ENCODE data around the gene ASB2. TPM values are rescaled to one million over a fixed set of nuclear protein-coding genes. Genes with fewer than 3 reads are reported as not detected.

ASB2 gene
- total RNA-seq, 1 donor from 2014 or later, result not detected

DNA sequence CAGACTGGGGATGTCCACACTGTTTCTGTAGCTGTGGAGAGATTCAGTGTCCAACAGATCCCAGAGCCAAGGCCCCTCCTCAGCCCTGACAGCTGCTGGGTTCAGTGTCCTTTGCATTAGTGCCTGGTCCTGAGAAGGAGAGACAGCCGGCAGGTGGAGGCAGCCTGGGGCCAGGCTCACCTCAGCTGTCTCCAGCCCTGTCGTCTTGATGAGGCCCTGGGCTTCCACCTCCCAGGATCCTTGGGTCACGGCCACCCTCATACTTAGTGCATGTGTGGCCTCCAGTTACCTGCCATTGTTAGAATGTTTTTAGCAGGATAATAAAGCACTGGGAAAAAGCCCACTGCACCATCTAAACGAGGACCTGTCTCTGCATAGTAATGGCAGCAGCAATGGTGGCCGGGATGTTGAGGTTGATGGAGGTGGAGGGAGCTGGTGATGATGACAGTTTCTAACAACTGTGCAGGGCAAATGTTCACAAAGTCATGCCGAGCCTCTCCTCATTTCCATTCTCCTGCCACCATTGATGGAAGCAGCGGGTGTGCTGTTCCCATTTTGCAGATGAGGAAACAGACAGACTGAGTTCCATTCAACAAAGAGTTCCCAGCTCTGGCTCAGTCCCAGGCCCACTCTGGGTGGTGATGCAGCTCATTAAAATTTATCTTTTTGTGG, 17.7 kb downstream of the ASB2 start:
- no peak overlapping the region for H3K4me3 Mint-ChIP-seq (ENCODE audit: low read depth)
- TF ChIP-seq, protein P1, sequence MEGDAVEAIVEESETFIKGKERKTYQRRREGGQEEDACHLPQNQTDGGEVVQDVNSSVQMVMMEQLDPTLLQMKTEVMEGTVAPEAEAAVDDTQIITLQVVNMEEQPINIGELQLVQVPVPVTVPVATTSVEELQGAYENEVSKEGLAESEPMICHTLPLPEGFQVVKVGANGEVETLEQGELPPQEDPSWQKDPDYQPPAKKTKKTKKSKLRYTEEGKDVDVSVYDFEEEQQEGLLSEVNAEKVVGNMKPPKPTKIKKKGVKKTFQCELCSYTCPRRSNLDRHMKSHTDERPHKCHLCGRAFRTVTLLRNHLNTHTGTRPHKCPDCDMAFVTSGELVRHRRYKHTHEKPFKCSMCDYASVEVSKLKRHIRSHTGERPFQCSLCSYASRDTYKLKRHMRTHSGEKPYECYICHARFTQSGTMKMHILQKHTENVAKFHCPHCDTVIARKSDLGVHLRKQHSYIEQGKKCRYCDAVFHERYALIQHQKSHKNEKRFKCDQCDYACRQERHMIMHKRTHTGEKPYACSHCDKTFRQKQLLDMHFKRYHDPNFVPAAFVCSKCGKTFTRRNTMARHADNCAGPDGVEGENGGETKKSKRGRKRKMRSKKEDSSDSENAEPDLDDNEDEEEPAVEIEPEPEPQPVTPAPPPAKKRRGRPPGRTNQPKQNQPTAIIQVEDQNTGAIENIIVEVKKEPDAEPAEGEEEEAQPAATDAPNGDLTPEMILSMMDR (IDR thresholded peaks at IDR 0.05; ENCODE audit: unreplicated experiment), result no peak
- no peak for DNase-seq (ENCODE audit: low spot score, unreplicated experiment)
- H3K9me3 Mint-ChIP-seq (ENCODE audit: low read depth), result no peaks in the 10 kb centered on the region
- H3K4me1 Mint-ChIP-seq (ENCODE audit: low read depth), result peaks cover 6% of the 10 kb centered on the region
- H3K36me3 Mint-ChIP-seq (ENCODE audit: insufficient read depth), result no peaks in the 10 kb centered on the region
- H3K27ac Mint-ChIP-seq, result peak overlapping the region; percentile 92
- H3K27me3 Mint-ChIP-seq, result peaks cover 13% of the 10 kb centered on the region

DNA sequence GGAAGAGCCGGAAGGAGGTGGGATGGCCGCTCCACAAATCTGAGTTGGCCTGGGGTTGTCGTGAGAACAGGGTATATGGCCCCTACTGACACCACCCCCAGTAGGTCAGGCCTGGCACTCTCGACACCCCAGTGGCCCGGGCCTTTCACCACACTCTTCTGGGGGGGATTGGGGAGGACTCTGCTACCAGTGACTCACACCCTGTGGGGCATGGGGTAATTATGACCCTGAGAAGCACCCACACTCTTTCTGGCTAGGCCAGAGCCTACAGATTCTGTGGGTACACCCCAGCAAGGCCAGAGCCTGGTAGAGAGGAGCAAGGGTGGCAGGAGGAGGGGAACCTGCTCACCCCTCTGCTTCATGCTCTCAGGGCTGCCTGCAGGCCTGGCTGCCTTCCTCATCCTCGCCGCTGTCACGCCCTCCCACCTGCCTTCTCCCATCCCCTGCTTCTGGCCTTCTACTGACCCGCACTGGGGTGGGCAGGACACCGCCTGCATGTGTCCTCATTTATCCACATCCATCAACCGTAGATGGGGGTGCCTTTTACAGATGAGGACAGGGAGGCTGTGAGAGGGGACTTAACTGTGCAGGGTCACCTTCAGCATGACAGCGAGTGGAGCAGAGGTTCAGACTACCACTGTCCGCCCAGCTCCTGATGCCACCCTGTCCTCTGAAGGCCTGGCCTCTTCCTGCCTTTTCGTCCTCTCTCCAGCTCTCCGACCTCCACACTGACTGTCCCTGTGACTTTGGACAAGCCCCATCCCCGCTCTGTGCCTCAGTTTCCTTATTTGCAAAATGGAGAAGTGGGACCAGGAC, 18.4 kb downstream of the ASB2 start:
- Mint-ChIP-seq H3K27me3 (peaks cover 13% of the 10 kb centered on the region), H3K36me3 (ENCODE audit: insufficient read depth) (no peaks in the 10 kb centered on the region), H3K4me3 (ENCODE audit: low read depth) (no peak overlapping the region), H3K4me1 (ENCODE audit: low read depth) (peaks cover 6% of the 10 kb centered on the region), H3K9me3 (ENCODE audit: low read depth) (no peaks in the 10 kb centered on the region), H3K27ac (no peak overlapping the region)
- no peak for DNase-seq (ENCODE audit: low spot score, unreplicated experiment)
- TF ChIP-seq, protein P1 (IDR thresholded peaks at IDR 0.05; ENCODE audit: unreplicated experiment), result no peak

DNA sequence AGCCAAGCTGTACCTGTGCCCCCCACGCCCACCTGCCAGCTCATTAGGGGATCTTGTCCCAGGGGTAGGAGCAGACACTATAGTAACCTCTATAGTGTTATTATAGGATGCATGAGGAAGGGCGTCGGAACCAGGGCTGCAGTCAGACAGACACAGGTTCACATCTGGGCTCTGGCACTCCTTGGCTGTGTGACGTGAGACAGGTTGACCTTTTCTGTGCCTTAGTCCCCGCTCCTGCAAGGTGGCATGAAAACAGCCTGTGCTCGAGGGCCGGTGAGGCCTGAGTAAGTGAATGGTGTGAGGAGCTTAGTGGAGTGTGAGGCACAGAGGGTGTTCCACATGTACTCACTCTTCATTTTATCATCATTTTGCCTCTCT, 19.0 kb downstream of the ASB2 start:
- H3K27ac Mint-ChIP-seq, result no peak overlapping the region
- TF ChIP-seq, protein P1 (IDR thresholded peaks at IDR 0.05; ENCODE audit: unreplicated experiment), result no peak
- DNase-seq (ENCODE audit: low spot score, unreplicated experiment), result no peak
- H3K36me3 Mint-ChIP-seq (ENCODE audit: insufficient read depth), result no peaks in the 10 kb centered on the region
- H3K4me1 Mint-ChIP-seq (ENCODE audit: low read depth), result peaks cover 6% of the 10 kb centered on the region
- H3K4me3 Mint-ChIP-seq (ENCODE audit: low read depth), result no peak overlapping the region
- H3K9me3 Mint-ChIP-seq (ENCODE audit: low read depth), result no peaks in the 10 kb centered on the region
- H3K27me3 Mint-ChIP-seq, result peaks cover 13% of the 10 kb centered on the region

DNA sequence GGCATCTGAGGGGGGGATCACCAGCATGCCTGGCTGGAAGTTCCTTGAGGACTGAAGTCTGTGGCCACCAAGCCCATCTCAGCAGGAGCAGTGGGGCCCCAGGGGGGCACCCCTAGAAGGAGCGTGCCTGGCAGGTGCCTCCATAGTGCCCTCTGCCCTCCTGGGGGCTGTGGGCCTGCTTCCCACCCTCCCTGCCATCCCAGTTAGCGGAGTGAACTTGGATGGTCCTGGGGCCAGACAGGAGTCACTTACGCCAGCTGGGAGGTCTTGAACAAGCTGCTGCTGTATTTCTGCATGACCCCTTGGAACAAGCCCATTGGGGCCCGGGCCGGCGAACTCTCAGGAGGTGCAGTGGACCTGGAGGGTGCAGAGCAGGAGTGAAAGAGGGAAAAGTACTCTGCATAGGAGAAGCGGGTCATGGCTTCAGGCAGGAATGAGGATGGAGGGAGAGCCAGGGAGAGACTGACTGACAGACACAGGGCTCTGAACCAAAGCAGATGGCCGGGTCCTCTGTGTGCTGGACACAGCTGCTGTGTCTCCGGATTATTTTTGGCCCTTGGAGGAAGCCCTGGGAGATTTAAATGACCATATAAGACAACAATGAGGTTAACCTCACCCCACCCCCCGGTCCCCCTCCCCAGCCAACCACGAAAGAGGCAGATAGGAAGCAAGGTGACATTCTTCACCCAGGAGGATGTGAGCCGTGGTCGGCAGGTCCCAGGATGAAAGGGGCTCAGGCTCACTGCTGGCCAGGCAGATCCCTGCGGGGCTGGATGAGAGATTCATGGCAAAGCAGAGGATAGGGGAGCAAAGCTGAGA, 19.6 kb downstream of the ASB2 start:
- H3K27ac Mint-ChIP-seq, result no peak overlapping the region

More for the DNA sequence above, 19.6 kb downstream of the ASB2 start:
- no peak for DNase-seq (ENCODE audit: low spot score, unreplicated experiment)
- H3K36me3 Mint-ChIP-seq (ENCODE audit: insufficient read depth), result no peaks in the 10 kb centered on the region
- H3K9me3 Mint-ChIP-seq (ENCODE audit: low read depth), result no peaks in the 10 kb centered on the region
- H3K27me3 Mint-ChIP-seq, result peaks cover 13% of the 10 kb centered on the region
- peaks cover 6% of the 10 kb centered on the region for H3K4me1 Mint-ChIP-seq (ENCODE audit: low read depth)
- TF ChIP-seq, protein P1 (IDR thresholded peaks at IDR 0.05; ENCODE audit: unreplicated experiment), result no peak
- no peak overlapping the region for H3K4me3 Mint-ChIP-seq (ENCODE audit: low read depth)

Measured in progenitor cell of endocrine pancreas (in vitro differentiated cells).